ENCODE measurements around the gene ULK4.
A peak's percentile ranks its signal among the peaks of the same experiment; 100 is the strongest.

ULK4 gene

DNA sequence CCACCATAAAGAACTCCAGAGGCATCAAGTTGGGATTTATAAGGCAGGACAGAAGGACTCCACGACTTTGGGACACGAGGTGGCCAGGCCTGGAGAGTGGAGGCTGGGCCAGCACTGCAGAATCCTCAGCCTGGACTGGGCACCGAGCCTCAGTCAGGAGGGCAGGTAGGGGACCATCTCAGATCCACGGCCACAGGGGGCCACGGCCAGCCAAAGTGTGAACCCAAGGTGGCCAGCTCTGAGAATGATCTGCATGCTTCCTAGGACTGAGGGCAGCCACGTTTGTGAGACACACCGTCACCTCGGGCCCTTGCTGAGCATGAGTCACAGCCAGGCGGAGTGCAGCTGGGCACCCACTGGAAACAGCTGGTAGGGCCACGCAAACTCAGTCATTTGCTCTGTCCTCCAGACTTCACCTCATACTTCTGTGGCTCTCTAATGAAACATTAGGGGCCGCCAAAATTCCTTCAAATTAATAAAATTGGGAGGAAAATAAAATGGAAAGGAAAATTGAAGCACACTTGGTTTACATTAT is 696.8 kb downstream of the ULK4 start:
- no peaks in the 10 kb centered on the region for H3K9me3 ChIP-seq (ENCODE audit: control insufficient read depth, insufficient read depth, low read length)
- no peaks in the 10 kb centered on the region for H3K36me3 ChIP-seq (ENCODE audit: control insufficient read depth, insufficient read depth, low read length)
- no peak overlapping the region for H3K4me3 ChIP-seq (ENCODE audit: low read depth, low read length)
- no peaks in the 10 kb centered on the region for H3K27me3 ChIP-seq (ENCODE audit: control insufficient read depth, insufficient read depth, low read length)
- H3K4me1 ChIP-seq (ENCODE audit: control insufficient read depth, insufficient read depth, low read length): no peaks in the 10 kb centered on the region
- H3K9ac ChIP-seq (ENCODE audit: low read depth, low read length): no peak overlapping the region
- H3K27ac ChIP-seq (ENCODE audit: low read depth, low read length): no peak overlapping the region

DNA sequence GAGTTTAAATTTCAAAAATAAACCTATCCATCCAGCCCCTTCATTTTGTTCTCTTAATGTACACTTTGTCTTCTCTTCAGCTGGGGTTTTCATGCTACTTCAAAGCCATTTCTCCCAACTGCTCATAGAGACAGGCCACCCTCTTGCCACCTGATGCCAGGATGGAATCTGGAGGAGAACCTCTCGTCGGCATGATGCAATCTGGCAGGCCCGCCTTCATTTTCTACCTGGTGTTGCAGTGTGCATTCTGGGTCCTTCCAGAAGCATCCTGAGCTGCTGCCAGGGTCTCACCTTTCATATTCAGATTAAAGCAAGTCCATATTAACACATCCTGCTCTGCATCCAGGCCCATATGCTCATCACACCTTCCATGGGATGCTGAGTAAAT is 701.8 kb downstream of the ULK4 start:
- H3K36me3 ChIP-seq (ENCODE audit: control insufficient read depth, insufficient read depth, low read length): no peaks in the 10 kb centered on the region
- H3K4me1 ChIP-seq (ENCODE audit: control insufficient read depth, insufficient read depth, low read length): no peaks in the 10 kb centered on the region
- no peaks in the 10 kb centered on the region for H3K27me3 ChIP-seq (ENCODE audit: control insufficient read depth, insufficient read depth, low read length)
- H3K9ac ChIP-seq (ENCODE audit: low read depth, low read length): no peak overlapping the region
- H3K4me3 ChIP-seq (ENCODE audit: low read depth, low read length): no peak overlapping the region
- H3K9me3 ChIP-seq (ENCODE audit: control insufficient read depth, insufficient read depth, low read length): no peaks in the 10 kb centered on the region
- no peak overlapping the region for H3K27ac ChIP-seq (ENCODE audit: low read depth, low read length)

DNA sequence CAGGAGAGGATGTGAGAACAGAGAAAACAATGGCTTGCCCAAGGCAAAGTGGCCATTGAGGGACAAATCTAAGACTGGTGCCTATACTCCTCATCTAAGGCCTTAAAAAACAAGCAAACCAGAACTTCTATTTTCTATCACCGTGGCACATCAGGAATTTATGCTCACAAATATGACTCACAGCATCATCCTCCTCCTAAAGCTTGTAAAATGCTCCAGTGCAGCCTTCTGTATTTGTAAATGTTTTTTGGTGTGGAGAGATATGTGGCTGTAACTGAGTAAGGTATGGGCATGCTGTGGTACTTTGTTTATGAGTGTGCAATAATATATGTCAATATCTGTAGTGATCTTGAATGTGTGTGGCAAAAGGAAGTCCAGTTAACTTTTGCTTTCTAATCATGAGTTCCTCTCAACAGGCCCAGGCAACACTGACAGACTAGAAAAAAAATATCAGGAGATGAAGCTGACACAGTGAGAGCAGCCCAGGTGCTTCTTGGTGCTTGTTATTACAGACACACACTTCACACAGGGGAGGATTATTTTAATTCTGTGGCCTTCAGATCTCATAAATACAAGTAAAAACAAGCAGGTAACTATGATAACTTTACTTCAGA is 702.3 kb downstream of the ULK4 start:
- H3K9me3 ChIP-seq (ENCODE audit: control insufficient read depth, insufficient read depth, low read length): no peaks in the 10 kb centered on the region
- no peak overlapping the region for H3K27ac ChIP-seq (ENCODE audit: low read depth, low read length)
- H3K4me3 ChIP-seq (ENCODE audit: low read depth, low read length): no peak overlapping the region
- H3K4me1 ChIP-seq (ENCODE audit: control insufficient read depth, insufficient read depth, low read length): no peaks in the 10 kb centered on the region
- H3K9ac ChIP-seq (ENCODE audit: low read depth, low read length): no peak overlapping the region
- H3K27me3 ChIP-seq (ENCODE audit: control insufficient read depth, insufficient read depth, low read length): no peaks in the 10 kb centered on the region
- H3K36me3 ChIP-seq (ENCODE audit: control insufficient read depth, insufficient read depth, low read length): no peaks in the 10 kb centered on the region

DNA sequence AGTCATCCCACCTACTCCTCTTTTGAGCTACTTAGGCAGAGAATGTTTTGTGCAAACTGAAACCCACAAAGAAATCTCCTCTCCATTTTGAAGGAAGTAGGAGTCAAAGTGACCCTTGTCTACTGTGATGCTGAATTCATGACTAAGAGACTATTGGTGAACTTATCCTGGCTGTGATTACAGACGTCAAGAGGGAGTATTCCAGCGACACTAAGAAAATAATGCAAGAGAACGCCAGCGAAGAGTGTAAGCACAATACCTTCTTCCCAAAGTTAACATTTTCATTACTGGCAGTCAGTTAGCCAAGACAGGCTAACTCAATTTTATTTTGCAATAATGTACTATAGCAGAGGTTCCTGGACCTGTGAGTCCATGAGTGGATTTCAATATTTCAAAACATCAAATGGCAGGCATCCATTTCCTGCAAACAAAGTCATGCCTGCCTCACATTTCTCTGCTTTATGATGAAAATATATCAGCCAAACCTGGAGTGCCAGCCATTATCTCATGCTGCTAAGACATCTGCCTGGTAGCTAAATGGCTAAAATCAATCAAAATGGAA is 703.6 kb downstream of the ULK4 start:
- Histone ChIP-seq H3K9ac (ENCODE audit: low read depth, low read length) (no peak overlapping the region), H3K9me3 (ENCODE audit: control insufficient read depth, insufficient read depth, low read length) (no peaks in the 10 kb centered on the region), H3K27ac (ENCODE audit: low read depth, low read length) (no peak overlapping the region), H3K27me3 (ENCODE audit: control insufficient read depth, insufficient read depth, low read length) (no peaks in the 10 kb centered on the region), H3K4me3 (ENCODE audit: low read depth, low read length) (no peak overlapping the region), H3K36me3 (ENCODE audit: control insufficient read depth, insufficient read depth, low read length) (no peaks in the 10 kb centered on the region), H3K4me1 (ENCODE audit: control insufficient read depth, insufficient read depth, low read length) (no peaks in the 10 kb centered on the region)

DNA sequence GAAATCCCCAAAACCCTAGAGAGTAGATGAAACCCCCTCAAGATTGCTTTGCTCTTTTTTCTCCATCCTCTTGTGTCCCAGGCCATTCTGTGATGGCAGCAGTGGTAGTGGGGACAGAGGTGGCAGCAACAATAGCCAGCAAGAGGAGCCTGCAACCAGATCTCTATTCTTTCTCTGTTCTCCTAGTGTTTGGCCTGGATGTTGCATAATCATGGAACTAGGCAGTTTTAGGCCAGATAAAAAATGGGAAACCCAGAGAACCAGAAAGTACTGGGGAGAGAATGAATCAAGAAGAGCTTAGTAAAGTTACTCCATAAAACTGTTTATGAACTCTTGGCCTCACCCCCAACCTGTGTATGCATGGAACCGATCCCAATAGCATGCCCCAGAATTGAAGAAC is 710.3 kb downstream of the ULK4 start:
- H3K4me1 ChIP-seq (ENCODE audit: control insufficient read depth, insufficient read depth, low read length): no peaks in the 10 kb centered on the region
- no peaks in the 10 kb centered on the region for H3K36me3 ChIP-seq (ENCODE audit: control insufficient read depth, insufficient read depth, low read length)
- no peak overlapping the region for H3K4me3 ChIP-seq (ENCODE audit: low read depth, low read length)
- H3K9me3 ChIP-seq (ENCODE audit: control insufficient read depth, insufficient read depth, low read length): no peaks in the 10 kb centered on the region
- H3K9ac ChIP-seq (ENCODE audit: low read depth, low read length): no peak overlapping the region
- no peaks in the 10 kb centered on the region for H3K27me3 ChIP-seq (ENCODE audit: control insufficient read depth, insufficient read depth, low read length)
- H3K27ac ChIP-seq (ENCODE audit: low read depth, low read length): no peak overlapping the region

DNA sequence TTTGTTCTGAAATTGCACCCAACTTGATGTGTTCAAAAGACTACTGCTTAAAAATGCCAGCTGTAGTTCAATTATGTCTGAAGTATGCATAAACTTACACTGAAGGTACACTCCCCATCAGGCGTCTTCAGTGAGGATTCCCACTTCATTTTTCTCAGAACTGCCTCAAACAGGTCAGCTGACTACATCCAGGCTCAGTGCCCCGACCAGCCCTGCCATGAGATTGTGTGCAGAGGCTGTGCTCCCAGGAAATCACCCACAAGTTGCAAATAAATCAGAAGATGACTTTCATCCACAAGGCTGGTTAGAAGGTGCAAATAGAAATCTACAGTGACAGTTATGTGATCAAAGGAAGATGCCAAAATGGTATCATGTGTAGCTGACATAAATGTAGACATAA is 711.1 kb downstream of the ULK4 start:
- Histone ChIP-seq H3K4me3 (ENCODE audit: low read depth, low read length) (no peak overlapping the region), H3K36me3 (ENCODE audit: control insufficient read depth, insufficient read depth, low read length) (no peaks in the 10 kb centered on the region), H3K27me3 (ENCODE audit: control insufficient read depth, insufficient read depth, low read length) (no peaks in the 10 kb centered on the region), H3K27ac (ENCODE audit: low read depth, low read length) (no peak overlapping the region), H3K9ac (ENCODE audit: low read depth, low read length) (no peak overlapping the region), H3K4me1 (ENCODE audit: control insufficient read depth, insufficient read depth, low read length) (no peaks in the 10 kb centered on the region), H3K9me3 (ENCODE audit: control insufficient read depth, insufficient read depth, low read length) (no peaks in the 10 kb centered on the region)

DNA sequence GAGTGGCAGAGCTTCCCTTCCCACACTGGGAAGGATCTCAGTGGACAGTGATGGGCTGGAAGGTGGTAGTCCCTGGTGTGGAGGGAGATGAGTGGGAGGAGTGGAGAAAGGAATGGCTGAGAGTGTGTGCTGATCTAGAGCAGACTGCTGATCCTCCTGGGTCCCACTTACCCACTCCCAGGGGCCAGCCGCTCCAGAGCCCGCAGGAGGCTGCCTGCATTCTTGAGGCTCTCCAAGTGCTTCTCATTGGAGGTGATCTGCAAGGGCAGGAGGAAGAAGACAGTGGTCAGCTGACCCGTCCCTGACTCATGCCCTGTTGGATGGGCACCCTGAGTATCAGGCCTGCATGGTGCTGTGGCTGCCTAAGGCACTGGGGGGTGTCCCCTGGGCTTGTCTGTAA is 712.6 kb downstream of the ULK4 start:
- Histone ChIP-seq H3K4me1 (ENCODE audit: control insufficient read depth, insufficient read depth, low read length) (no peaks in the 10 kb centered on the region), H3K27ac (ENCODE audit: low read depth, low read length) (no peak overlapping the region), H3K27me3 (ENCODE audit: control insufficient read depth, insufficient read depth, low read length) (no peaks in the 10 kb centered on the region), H3K9ac (ENCODE audit: low read depth, low read length) (no peak overlapping the region), H3K9me3 (ENCODE audit: control insufficient read depth, insufficient read depth, low read length) (no peaks in the 10 kb centered on the region), H3K4me3 (ENCODE audit: low read depth, low read length) (no peak overlapping the region), H3K36me3 (ENCODE audit: control insufficient read depth, insufficient read depth, low read length) (no peaks in the 10 kb centered on the region)

DNA sequence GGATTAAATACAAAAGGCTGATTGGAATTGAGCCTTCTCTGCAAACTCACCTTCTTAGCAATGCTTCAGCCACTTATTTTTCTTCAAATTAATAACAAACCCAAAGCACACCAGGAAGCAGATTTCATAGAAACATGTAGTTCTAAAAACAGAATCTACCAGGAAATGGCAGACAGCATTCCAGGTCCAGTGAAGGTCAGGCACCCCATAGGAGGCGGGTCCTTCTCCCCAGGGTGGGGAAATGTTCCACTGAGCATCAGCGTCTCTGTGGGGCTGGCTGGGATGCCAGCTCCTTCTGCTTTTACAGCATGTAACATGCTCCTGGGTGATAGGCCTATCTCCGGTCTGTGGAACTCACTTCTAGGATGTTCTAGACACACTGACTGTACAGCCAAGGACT is 713.4 kb downstream of the ULK4 start:
- no peak overlapping the region for H3K9ac ChIP-seq (ENCODE audit: low read depth, low read length)
- H3K9me3 ChIP-seq (ENCODE audit: control insufficient read depth, insufficient read depth, low read length): no peaks in the 10 kb centered on the region
- H3K4me3 ChIP-seq (ENCODE audit: low read depth, low read length): no peak overlapping the region
- H3K4me1 ChIP-seq (ENCODE audit: control insufficient read depth, insufficient read depth, low read length): no peaks in the 10 kb centered on the region
- no peaks in the 10 kb centered on the region for H3K36me3 ChIP-seq (ENCODE audit: control insufficient read depth, insufficient read depth, low read length)
- H3K27ac ChIP-seq (ENCODE audit: low read depth, low read length): no peak overlapping the region
- no peaks in the 10 kb centered on the region for H3K27me3 ChIP-seq (ENCODE audit: control insufficient read depth, insufficient read depth, low read length)

DNA sequence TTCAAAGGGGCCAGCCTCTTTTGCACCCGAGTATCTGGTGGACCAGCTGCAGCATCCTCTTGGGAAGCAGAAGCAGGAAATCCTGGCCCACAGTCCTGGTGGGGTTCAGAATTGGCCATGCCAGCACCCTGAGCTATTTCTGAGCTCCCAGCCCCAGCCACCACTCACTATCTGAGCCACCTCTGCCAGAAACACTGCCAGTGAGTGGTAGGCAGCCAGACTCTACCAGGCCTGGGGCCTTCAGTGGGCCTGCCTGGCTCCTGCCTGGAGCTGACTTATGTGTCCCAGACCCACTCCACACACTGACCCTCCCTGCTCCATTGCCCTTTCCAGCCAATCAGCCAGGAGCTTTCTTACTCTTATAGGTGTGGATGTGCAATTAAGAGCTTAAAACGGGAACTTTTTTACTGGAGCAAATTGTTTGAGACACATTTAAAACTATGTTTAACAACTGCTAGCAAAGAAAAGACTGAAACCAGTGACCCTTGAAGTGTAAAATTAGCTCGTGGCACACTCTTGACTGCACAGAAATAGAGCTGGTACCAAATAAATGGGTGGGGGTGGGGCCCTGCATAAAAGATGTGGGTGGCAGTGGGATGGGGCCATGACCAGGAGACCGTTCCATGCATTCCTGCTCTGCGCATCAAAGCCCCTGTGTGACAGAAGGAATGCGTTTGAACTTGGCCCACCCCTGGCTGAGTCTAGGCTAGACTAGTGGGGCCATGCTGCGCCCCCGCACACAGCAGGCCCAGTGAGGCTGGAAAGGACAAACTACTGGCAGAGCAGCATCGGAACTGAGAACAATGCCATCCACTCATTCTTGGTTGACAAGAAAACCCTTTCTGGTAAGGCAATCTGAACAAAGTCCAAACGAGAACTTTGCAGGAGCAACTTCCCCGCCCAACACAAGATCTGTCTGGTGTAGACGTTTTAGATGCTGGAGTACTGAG is 714.6 kb downstream of the ULK4 start:
- H3K4me1 ChIP-seq (ENCODE audit: control insufficient read depth, insufficient read depth, low read length): no peaks in the 10 kb centered on the region
- H3K4me3 ChIP-seq (ENCODE audit: low read depth, low read length): no peak overlapping the region
- H3K27ac ChIP-seq (ENCODE audit: low read depth, low read length): no peak overlapping the region
- H3K9me3 ChIP-seq (ENCODE audit: control insufficient read depth, insufficient read depth, low read length): no peaks in the 10 kb centered on the region
- no peak overlapping the region for H3K9ac ChIP-seq (ENCODE audit: low read depth, low read length)
- H3K36me3 ChIP-seq (ENCODE audit: control insufficient read depth, insufficient read depth, low read length): 0 out of 2 replicates have a peak, but pooled peaks cover under 1% of the 10 kb centered on the region
- H3K27me3 ChIP-seq (ENCODE audit: control insufficient read depth, insufficient read depth, low read length): no peaks in the 10 kb centered on the region

DNA sequence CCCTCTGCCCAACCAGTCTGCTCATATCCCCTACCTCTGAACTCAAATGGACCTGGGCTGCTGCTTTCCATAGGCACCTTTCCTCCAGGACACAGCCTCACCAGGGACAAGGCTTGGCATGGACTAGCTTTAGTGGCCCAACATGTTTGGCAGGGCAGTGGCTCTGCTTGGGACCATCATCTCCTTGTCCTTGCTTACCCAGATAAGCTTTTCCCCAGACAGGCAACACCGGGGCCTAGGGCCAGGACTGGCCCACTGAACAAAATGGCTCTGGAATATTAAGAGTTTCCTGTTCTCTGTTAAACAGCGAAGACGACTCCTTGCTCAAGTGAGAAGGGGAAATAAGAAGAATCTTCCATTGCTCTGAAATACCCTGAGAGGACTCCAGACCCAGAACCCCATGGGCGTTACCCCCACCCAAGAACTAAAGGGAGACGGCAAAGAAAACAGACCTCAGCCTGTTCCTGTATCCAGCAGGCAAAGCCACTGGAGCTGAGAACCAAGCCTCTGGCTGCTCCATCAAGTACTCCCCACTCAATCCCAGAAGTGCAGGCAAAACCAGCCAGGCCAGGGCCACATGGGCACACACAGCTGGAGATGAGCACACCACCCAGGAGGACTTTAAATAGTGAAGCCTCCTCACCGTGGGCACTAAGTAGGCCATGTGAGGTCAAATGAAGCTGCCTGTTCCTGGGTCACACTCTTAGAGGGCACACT is 717.1 kb downstream of the ULK4 start:
- peaks cover 26% of the 10 kb centered on the region for H3K36me3 ChIP-seq (ENCODE audit: control insufficient read depth, insufficient read depth, low read length)
- peak overlapping the region; percentile 13 for H3K27ac ChIP-seq (ENCODE audit: low read depth, low read length)
- H3K27me3 ChIP-seq (ENCODE audit: control insufficient read depth, insufficient read depth, low read length): no peaks in the 10 kb centered on the region
- H3K4me3 ChIP-seq (ENCODE audit: low read depth, low read length): no peak overlapping the region
- no peaks in the 10 kb centered on the region for H3K4me1 ChIP-seq (ENCODE audit: control insufficient read depth, insufficient read depth, low read length)
- no peak overlapping the region for H3K9ac ChIP-seq (ENCODE audit: low read depth, low read length)
- H3K9me3 ChIP-seq (ENCODE audit: control insufficient read depth, insufficient read depth, low read length): no peaks in the 10 kb centered on the region
